ENCODE data around the gene NCOA3. TPM values are rescaled to one million over a fixed set of nuclear protein-coding genes. Genes with fewer than 3 reads are reported as not detected.
"Not testable (repeated sequence)": the region's sequence is repeated elsewhere in the genome, so short reads cannot be mapped to it uniquely, and the experiment has no call there.

NCOA3 gene
- total RNA-seq, 1 experiment from 2014 or later = 23.3 TPM

- Histone ChIP-seq H2BK5ac (ENCODE audit: insufficient read length, low read length) (no peak overlapping the region), H3K27me3 (ENCODE audit: insufficient read depth, low read length) (no peaks in the 10 kb centered on the region), H3K79me2 (ENCODE audit: insufficient read depth, low read length) (no peaks in the 10 kb centered on the region), H3K4ac (ENCODE audit: low read depth, low read length) (no peak overlapping the region), H3K56ac (ENCODE audit: insufficient read length, low read depth, low read length) (no peak overlapping the region), H3K79me1 (ENCODE audit: insufficient read depth, low read depth, low read length, poor library complexity, severe bottlenecking) (no peaks in the 10 kb centered on the region), H3K27ac (ENCODE audit: insufficient read length, low read depth, low read length) (no peak overlapping the region), H2BK12ac (ENCODE audit: insufficient read length, low read depth, low read length) (no peak overlapping the region), H2AFZ (ENCODE audit: low read length) (no peak overlapping the region), H3K9ac (ENCODE audit: extremely low read depth, insufficient read length, low read length) (no peak overlapping the region), H4K5ac (ENCODE audit: insufficient read length, low read depth, low read length) (no peak overlapping the region), H2BK20ac (ENCODE audit: low read depth, low read length, poor library complexity, severe bottlenecking) (no peak overlapping the region), H2AK5ac (ENCODE audit: insufficient read length, low read length) (no peak overlapping the region), H2BK120ac (ENCODE audit: low read depth, low read length, poor library complexity, severe bottlenecking) (no peak overlapping the region), H3K14ac (ENCODE audit: insufficient read depth, low read length) (no peak overlapping the region), H4K20me1 (ENCODE audit: control insufficient read depth, insufficient read depth, insufficient read length) (no peaks in the 10 kb centered on the region), H3K18ac (ENCODE audit: insufficient read length, low read depth, low read length) (no peak overlapping the region), H4K91ac (ENCODE audit: insufficient read length, low read depth, low read length) (no peak overlapping the region), H3K4me1 (ENCODE audit: insufficient read depth, low read length) (no peaks in the 10 kb centered on the region), H3T11ph (ENCODE audit: low read length) (no peak overlapping the region), H4K8ac (replicated peaks; ENCODE audit: insufficient read length, low read depth, low read length) (no peak overlapping the region), H3K23me2 (ENCODE audit: insufficient read length, low read depth, low read length, poor library complexity, severe bottlenecking) (no peaks in the 10 kb centered on the region), H3K9me3 (ENCODE audit: control insufficient read depth, low read depth, low read length) (no peaks in the 10 kb centered on the region), H3K23ac (ENCODE audit: insufficient read length, low read depth, low read length) (no peak overlapping the region), H3K4me2 (ENCODE audit: insufficient read depth, insufficient read length, low read length) (no peak overlapping the region), H2BK15ac (ENCODE audit: low read depth, low read length) (no peak overlapping the region)
- H3K9me3 Mint-ChIP-seq = no peaks in the 10 kb centered on the region
- DNase-seq = no peak
- peaks cover 1 to 6% of the 10 kb centered on the region in 2 experiments; a peak in 3 of 4 replicates for H3K4me1 Mint-ChIP-seq
- no peaks in the 10 kb centered on the region for H3K27me3 Mint-ChIP-seq (ENCODE audit: low read depth)
- no peaks in the 10 kb centered on the region for H3K36me3 Mint-ChIP-seq (ENCODE audit: insufficient read depth in 1 of 3, low read depth in 3 of 3)
- no peak for TF ChIP-seq CTCF (conservative IDR thresholded peaks at IDR 0.05)
- no peak overlapping the region for H3K4me3 Mint-ChIP-seq
- H3K27ac Mint-ChIP-seq = no peak overlapping the region
- WGBS (ENCODE audit: extremely low coverage, insufficient read length, low lambda C conversion rate) = no CpG with 5 or more reads among the region's 9 CpGs
Observed at GRCh38 chr20:47459344-47460073, 42.2 kb upstream of the NCOA3 start.

DNA sequence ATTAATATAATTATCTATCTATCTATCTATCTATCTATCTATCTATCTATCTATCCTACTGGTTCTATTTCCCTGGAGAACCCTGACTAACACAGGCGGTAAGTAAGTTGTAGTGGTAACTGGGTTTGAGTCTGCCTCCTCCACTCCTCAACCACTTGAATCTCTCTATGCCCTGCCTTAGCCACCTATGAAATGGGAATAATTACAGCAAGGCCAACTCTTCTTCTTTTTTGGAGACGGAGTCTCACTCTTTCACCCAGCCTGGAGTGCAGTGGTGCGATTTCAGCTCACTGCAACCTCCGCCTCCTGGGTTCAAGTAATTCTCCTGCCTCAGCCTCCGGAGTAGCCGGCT, 41.0 kb upstream of the NCOA3 start:
- H3K4me2 ChIP-seq (ENCODE audit: insufficient read depth, insufficient read length, low read length); H3K27ac ChIP-seq (ENCODE audit: insufficient read length, low read depth, low read length); H2BK5ac ChIP-seq (ENCODE audit: insufficient read length, low read length); H4K20me1 ChIP-seq (ENCODE audit: control insufficient read depth, insufficient read depth, insufficient read length); H3K18ac ChIP-seq (ENCODE audit: insufficient read length, low read depth, low read length); H3K23ac ChIP-seq (ENCODE audit: insufficient read length, low read depth, low read length); H3K79me2 ChIP-seq (ENCODE audit: insufficient read depth, low read length); H3K27me3 Mint-ChIP-seq (ENCODE audit: low read depth); H3K23me2 ChIP-seq (ENCODE audit: insufficient read length, low read depth, low read length, poor library complexity, severe bottlenecking); DNase-seq; H2AK5ac ChIP-seq (ENCODE audit: insufficient read length, low read length); H4K5ac ChIP-seq (ENCODE audit: insufficient read length, low read depth, low read length); H2BK12ac ChIP-seq (ENCODE audit: insufficient read length, low read depth, low read length); H3K14ac ChIP-seq (ENCODE audit: insufficient read depth, low read length); H4K91ac ChIP-seq (ENCODE audit: insufficient read length, low read depth, low read length); H3K56ac ChIP-seq (ENCODE audit: insufficient read length, low read depth, low read length); H2BK20ac ChIP-seq (ENCODE audit: low read depth, low read length, poor library complexity, severe bottlenecking); H2AFZ ChIP-seq (ENCODE audit: low read length); H4K8ac ChIP-seq (replicated peaks; ENCODE audit: insufficient read length, low read depth, low read length); H2BK120ac ChIP-seq (ENCODE audit: low read depth, low read length, poor library complexity, severe bottlenecking); H3K9me3 ChIP-seq (ENCODE audit: control insufficient read depth, low read depth, low read length); H3K9me3 Mint-ChIP-seq; H3K4me3 Mint-ChIP-seq; H3K9ac ChIP-seq (ENCODE audit: extremely low read depth, insufficient read length, low read length); H3K4me1 ChIP-seq (ENCODE audit: insufficient read depth, low read length); H3K36me3 Mint-ChIP-seq (ENCODE audit: insufficient read depth in 1 of 3, low read depth in 3 of 3); H3K4ac ChIP-seq (ENCODE audit: low read depth, low read length); H3K27ac Mint-ChIP-seq; H3K4me1 Mint-ChIP-seq; H3K27me3 ChIP-seq (ENCODE audit: insufficient read depth, low read length); H2BK15ac ChIP-seq (ENCODE audit: low read depth, low read length); H3K79me1 ChIP-seq (ENCODE audit: insufficient read depth, low read depth, low read length, poor library complexity, severe bottlenecking); H3T11ph ChIP-seq (ENCODE audit: low read length): not testable (repeated sequence)
- no CpG with 5 or more reads among the region's 6 CpGs for WGBS (ENCODE audit: extremely low coverage, insufficient read length, low lambda C conversion rate)

Measured in H9 (cell line).